HG03280 (cell line): Measurements from ENCODE around the gene LONP1.
A peak's percentile ranks its signal among the peaks of the same experiment; 100 is the strongest.

Experiments
- ATAC-seq: cut with Tn5 transposase; IDR thresholded peaks from one replicate; pipeline ENCODE4 v1.9.1; 2021; ENCODE audit warnings: mild to moderate bottlenecking, moderate library complexity; ENCODE audit not compliant: unreplicated experiment

The LONP1 gene

GRCh38 chr19:5680437-5681368, 39.2 kb downstream of the LONP1 start, which contains the start of the genes HSD11B1L and MICOS13:
TSS of gene HSD11B1L (plus strand) at chr19:5681027. CDS start at chr19:5684833, 3,806 bp downstream.
TSS of gene MICOS13 (minus strand) at chr19:5680516. CDS start at chr19:5680486, 30 bp downstream.
- ATAC-seq: peak; percentile 86

DNA sequence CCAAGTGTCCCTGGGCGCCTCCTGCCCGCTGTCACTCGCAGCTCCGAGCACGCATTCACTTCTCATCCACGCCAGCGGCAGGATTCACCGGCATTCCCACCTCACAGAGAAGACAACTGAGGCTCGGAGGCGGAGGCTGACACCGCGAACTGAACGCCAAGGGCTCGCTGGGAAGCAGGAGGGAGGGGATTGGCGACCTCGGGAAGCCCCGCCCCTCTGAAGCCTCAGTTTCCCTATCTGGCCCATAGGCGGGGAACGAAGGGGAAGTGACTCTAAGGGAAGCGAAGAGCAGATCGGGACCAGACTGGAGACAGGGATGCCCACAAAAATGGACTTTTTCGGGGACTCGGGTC, 39.9 kb downstream of the LONP1 start:
- ATAC-seq: no peak

DNA sequence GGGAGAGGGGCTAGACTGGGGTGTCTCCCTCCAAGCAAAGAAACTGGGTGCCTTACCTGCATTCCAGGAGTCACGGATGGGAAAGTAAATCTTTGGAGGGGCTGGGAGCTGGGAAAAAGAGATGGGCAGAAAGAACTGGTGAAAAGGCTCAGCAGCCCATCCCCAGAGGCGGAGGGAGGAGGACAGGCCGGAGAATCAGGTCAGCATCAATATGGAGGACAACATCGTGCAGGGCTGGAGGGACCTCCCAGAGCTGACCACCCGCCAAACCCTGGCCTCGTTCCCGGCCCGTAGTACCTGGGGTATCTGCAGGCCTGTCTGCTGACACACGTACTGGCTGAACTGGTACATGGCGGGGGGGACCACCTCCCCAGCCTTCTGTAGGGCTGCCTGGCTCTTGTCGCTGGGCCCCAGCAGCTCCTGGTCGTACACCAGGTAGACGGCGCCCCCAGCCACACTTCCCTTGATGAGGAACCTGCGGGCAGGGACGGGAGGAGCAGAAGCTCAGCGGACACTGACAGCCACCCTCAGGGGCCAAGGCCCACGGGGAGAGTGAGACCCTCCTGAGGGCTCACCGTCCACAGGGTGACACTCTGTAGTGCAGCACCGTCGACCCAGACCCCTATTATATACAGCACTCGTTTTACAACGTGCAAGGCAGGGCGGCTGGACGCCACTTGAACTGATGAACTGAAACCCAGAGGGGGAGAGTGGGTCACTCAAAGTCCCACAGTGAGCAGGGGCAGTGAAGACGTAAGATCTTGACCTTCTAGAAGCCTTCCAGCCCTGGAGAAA, 40.5 kb downstream of the LONP1 start:
- ATAC-seq: no peak

DNA sequence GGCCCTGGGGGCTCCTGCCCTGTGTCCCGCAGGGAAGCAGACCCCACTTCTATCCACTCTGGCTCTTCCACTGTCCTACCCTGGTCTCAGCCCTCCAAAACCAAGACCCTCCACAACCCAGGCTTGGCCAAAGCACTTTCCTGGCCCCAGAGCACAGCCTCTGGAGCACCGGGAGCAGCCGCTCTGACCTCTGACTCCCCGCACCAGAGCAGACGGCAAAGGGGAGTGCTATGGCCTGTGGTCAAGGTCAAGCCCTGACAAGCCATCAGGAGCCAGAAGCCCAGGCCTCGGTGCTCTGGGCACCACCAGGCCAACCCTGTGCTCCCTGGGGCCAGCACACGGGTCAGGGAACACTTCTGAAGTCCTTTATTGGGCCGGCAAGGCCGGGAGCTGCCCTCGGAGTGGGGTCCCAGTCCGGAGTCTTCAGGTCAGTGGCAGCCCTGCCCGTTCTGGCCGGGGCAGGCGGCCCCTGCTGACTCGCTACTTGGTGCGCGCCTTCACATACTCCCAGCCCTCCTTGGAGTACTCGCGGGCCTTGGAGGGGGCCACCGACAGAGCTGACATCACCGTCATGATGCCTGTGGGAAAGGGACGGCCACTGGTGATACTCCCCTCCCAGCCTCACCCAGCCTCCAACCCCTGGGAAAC, 41.8 kb downstream of the LONP1 start:
- no peak for ATAC-seq

GRCh38 chr19:5677580-5677979, 42.4 kb downstream of the LONP1 start:
- no peak for ATAC-seq

GRCh38 chr19:5677136-5677535, 42.8 kb downstream of the LONP1 start:
- no peak for ATAC-seq

GRCh38 chr19:5676772-5677105, 43.2 kb downstream of the LONP1 start:
- no peak for ATAC-seq

- no peak for ATAC-seq
Observed at GRCh38 chr19:5676105-5676771, 43.7 kb downstream of the LONP1 start.

GRCh38 chr19:5674714-5675113, 45.2 kb downstream of the LONP1 start:
- ATAC-seq: no peak

GRCh38 chr19:5673752-5674151, 46.2 kb downstream of the LONP1 start:
- ATAC-seq: no peak

DNA sequence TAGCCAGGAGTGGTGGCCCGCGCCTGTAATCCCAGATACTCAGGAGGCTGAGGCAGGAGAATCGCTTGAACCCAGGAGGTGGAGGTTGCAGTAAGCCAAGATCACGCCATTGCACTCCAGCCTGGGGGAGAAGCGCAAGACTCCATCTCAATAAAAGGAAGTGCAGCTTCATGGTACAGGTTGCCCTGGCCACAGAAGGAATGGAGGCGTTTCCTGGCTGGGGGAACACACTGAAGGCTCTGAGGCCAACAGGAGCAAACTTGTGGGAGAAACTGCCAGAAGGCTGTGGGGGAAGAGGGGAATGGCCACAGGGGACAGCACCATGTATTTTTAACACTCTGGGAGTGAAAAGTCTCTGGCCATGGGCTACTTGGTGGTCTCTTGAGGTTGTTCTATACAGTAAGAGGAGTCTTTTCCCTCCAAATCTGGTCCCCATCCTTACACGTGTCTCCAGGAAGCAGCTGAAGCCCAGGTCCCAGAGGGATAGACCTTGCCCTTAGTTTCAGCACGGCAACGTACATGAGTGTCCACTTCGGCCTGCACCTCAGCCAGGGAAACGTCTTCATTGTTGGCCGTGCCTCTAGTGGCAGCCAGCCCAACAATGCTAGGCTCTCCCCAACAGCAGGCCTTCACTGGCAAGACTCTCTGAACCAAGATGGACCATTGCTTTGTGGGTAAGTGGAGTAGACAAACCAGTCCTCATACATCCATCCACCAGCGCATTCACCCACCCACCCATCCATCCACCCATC, 47.1 kb downstream of the LONP1 start:
- ATAC-seq: no peak

GRCh38 chr19:5671600-5671999, 48.3 kb downstream of the LONP1 start:
- no peak for ATAC-seq

GRCh38 chr19:5669212-5669611, 50.7 kb downstream of the LONP1 start:
- no peak for ATAC-seq

DNA sequence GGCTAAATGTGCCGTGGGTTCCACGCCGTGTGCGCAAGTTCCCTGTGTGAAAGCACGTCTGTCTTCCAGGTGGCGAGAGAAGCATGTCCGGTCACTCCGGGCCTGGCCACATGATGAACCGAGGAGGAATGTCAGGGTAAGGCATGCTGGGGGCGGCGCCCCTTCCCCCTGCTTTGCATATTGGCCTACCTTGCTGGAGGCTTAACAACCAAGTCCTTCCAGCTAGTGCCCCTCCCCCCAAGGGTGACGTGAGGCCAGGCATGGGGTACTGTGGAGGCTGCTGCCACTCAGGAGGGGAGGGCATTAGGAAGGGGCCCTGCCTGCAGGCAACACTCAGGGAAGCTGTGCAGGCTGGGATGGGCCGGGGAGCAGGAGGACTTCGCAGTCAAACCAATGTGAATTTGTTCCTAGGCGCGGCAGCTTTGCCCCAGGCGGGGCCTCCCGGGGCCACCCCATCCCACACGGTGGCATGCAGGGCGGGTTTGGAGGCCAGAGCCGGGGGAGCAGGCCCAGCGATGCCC, 52.1 kb downstream of the LONP1 start:
- ATAC-seq: no peak

DNA sequence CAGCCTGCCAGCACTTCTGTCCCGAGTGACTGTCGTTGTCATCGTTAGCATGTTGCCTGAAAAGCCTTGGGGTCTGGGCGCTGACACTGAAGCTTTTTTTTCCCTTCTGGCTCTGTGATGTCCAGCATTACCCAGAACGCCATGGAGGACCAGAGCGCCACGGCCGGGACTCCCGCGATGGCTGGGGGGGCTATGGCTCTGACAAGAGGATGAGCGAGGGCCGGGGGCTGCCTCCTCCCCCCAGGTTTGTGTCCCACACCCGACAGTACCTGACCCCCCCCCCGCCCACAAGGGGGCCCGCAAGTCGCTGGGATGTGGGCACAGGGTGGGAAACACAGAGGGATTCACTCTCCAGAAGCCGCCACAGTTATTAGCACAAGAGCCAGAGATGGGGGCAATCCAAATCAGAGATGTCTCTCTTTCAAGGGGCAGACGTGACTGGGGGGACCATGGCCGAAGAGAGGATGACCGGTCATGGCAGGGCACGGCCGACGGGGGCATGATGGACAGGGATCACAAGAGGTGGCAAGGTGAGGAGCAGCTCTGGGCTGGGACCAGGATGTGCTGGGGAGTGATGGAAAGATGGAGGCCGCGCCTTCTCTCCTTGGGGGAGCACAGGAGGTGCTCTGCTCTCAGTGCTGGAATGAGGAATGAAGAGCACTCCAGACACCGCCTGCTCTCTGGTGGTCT, 52.9 kb downstream of the LONP1 start:
- no peak for ATAC-seq

DNA sequence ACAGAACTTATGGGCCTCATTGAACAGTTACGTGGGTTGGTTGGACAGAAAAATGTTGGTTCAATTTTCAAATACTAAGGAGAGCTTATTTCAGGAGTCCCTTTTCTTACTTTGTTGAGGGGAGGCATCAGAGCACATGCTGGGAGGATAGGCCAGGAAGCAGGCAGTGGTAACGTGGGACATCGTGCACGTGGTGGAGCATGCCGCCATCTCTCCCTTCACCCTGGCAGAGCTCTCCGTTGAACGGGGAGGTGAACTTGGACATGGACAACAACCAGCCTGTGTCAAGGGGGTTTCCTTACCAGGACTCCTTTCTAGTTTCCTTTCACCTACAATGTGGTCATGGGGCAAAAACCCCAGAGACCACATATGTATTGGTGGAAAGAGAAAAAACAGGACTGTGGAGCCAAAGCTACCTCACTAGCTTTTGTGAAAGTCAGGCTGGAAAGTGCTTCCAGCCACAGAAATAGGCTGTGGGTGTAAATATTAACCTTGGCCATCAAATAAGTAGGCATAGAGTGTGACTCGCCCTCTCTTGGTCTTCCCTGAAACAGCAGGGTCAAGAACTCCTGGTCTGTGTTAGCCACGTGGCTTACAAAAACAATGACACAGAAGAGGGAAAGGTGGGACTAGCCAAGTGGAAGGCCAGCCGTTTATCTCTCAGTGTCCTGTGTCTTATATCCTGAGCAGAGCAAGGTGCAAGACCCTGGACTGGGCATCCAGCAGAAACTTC, 54.0 kb downstream of the LONP1 start:
- no peak for ATAC-seq

DNA sequence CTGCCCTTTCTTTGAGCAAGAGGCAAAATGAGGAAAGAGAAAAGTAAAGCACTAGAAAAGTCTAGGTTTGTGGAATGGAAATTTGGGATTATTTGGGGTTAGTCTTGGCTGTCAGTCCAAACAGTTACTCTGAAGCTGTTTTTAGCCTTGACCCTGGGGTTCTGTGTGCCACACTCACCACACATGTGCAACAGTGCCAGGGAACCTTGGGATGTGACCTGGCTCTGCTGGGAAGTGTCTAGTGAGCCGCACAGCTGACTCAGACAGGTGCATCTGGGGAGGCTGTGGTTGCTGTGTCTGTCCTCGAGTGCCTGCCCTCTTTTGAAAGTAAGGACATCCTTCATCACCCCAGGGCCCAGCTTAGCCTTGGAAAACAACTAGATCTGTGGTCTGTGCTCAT, 55.4 kb downstream of the LONP1 start:
- ATAC-seq: no peak

DNA sequence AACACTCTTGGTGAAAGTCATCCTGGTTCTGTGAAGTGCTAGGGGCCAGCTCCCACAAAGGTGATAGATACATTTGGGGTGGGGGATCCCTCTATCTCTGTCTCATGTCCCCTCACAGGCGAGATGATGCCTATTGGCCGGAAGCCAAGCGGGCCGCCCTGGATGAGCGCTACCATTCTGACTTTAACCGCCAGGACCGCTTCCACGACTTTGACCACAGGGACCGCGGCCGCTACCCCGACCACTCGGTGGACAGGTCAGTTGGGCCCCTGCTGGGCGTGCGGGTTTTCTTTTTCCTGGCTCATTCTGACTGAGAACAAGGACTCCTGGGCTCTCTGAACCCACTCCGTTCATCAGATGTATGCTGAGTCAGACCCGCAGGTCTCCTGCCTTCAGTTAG, 56.0 kb downstream of the LONP1 start:
- no peak for ATAC-seq

DNA sequence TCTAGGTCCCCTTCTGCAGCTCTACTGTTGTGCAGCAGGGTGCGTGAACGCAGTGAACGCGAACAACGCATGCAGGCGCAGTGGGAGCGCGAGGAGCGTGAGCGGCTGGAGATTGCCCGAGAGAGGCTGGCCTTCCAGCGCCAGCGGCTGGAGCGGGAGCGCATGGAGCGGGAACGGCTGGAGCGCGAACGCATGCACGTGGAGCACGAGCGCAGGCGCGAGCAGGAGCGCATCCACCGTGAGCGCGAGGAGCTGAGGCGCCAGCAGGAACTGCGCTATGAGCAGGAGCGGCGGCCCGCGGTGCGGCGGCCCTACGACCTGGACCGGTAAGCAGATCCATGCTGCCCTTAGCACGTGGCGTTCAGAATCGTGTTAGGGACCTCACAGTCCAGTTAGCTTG, 58.5 kb downstream of the LONP1 start:
- ATAC-seq: no peak
